Measurements from ENCODE around the gene ASIP. TPM values are rescaled to one million over a fixed set of nuclear protein-coding genes. Genes with fewer than 3 reads are reported as not detected.

The ASIP gene
- total and polyA plus RNA-seq, 2 of the 13 experiments (the other 11 are each of a cell fraction or from before 2014, with no cell fraction given) = not detected

GRCh38 chr20:34302312-34302722 is 61.1 kb downstream of the ASIP start:
- H3K27ac ChIP-seq (ENCODE audit: extremely low read length, insufficient read depth, low read length) = peak overlapping the region; percentile 83
- ChIA-PET POLR2A (interaction anchor here (0.9 to 6.5 kb wide), 19 partner anchors 9 to 402 kb away, joined by 3 to 144 read pairs (median 5); partner anchors contain the start of genes DYNLRB1, ITCH and TP53INP2), CTCF (ENCODE audit: low intra/inter-chr PET ratio, low total read pairs) (interaction anchor here (1.0 kb wide), 1 partner anchor 10 kb away, joined by 3 read pairs; no protein-coding TSS in a partner anchor)
- H3K4me1 ChIP-seq (ENCODE audit: insufficient read depth, low read length) = peaks cover 76% of the 10 kb centered on the region
- H3K36me3 ChIP-seq (replicated peaks in 1 of 2; ENCODE audit: control insufficient read depth in 1 of 2, insufficient read depth in 2 of 2, low read length in 2 of 2) = peaks cover 3 to 4% of the 10 kb centered on the region in 2 experiments; a peak in 3 of 5 replicates
- no TSS peak for BruUV-seq (replicated peaks)
- peak overlapping the region; percentile 80 to 92 (median 90) for H3K4me3 ChIP-seq (replicated peaks in 1 of 3; ENCODE audit: insufficient read depth in 1 of 3, low read depth in 2 of 3, low read length in 3 of 3)
- FAIRE-seq = no peak
- no peaks in the 10 kb centered on the region for H3K9me3 ChIP-seq (ENCODE audit: low read length)
- no peak overlapping the region for H2AFZ ChIP-seq (ENCODE audit: low read length)
- H3K79me2 ChIP-seq (ENCODE audit: insufficient read depth, low read length) = peaks cover 42% of the 10 kb centered on the region
- H3K9ac ChIP-seq (ENCODE audit: insufficient read depth, low read depth, low read length) = peak overlapping the region; percentile 94
- H4K20me1 ChIP-seq (ENCODE audit: insufficient read depth, low read length) = peaks cover 24% of the 10 kb centered on the region
- no peaks in the 10 kb centered on the region; a peak in 1 of 5 replicates for H3K27me3 ChIP-seq (ENCODE audit: control insufficient read depth in 1 of 2, insufficient read depth in 2 of 2, low read length in 2 of 2)
- in situ Hi-C loops (cut with HindIII; ENCODE audit: extremely low pct_ligation_motif_present, low pct_unique_long_range_greater_than_20kb) (loop anchor here (10.0 kb wide), 1 partner anchor 402 kb away; the partner anchor contains the start of gene TP53INP2), intact Hi-C loops (cut with micrococcal nuclease; ENCODE audit: unreplicated experiment) (loop anchor here (2.0 kb wide), 1 partner anchor 214 kb away; the partner anchor contains the start of gene DYNLRB1)
- DNase-seq (ENCODE audit: low spot score) = peak; percentile 39
- peak overlapping the region; percentile 85 for H3K4me2 ChIP-seq (ENCODE audit: low read depth, low read length)
- 12% methylated on average over 9 of the region's 9 CpGs for WGBS (ENCODE audit: low lambda C conversion rate)
- peak; percentile 1 for ATAC-seq
- TF ChIP-seq, protein P1, sequence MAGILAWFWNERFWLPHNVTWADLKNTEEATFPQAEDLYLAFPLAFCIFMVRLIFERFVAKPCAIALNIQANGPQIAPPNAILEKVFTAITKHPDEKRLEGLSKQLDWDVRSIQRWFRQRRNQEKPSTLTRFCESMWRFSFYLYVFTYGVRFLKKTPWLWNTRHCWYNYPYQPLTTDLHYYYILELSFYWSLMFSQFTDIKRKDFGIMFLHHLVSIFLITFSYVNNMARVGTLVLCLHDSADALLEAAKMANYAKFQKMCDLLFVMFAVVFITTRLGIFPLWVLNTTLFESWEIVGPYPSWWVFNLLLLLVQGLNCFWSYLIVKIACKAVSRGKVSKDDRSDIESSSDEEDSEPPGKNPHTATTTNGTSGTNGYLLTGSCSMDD (CRISPR knock-in tag; IDR thresholded peaks at IDR 0.05) = no peak
- TF ChIP-seq ZSCAN25 (CRISPR knock-in tag; IDR thresholded peaks at IDR 0.05) (no peak; the same call in 1 of the 2 replicates), FOXC1 (CRISPR knock-in tag; IDR thresholded peaks at IDR 0.05; ENCODE audit: borderline replicate concordance) (no peak), NONO (IDR thresholded peaks at IDR 0.05) (no peak), NONO (CRISPR knock-in tag; conservative IDR thresholded peaks at IDR 0.05) (no peak), SETDB1 (CRISPR knock-in tag; IDR thresholded peaks at IDR 0.05; ENCODE audit: borderline replicate concordance) (no peak), RXRB (CRISPR knock-in tag; IDR thresholded peaks at IDR 0.05; ENCODE audit: borderline replicate concordance) (no peak), CBX5 (CRISPR knock-in tag; IDR thresholded peaks at IDR 0.05; ENCODE audit: borderline replicate concordance) (no peak), ZNF784 (CRISPR knock-in tag; IDR thresholded peaks at IDR 0.05; ENCODE audit: borderline replicate concordance) (no peak), EED (CRISPR knock-in tag; IDR thresholded peaks at IDR 0.05) (no peak), MATR3 (CRISPR knock-in tag; IDR thresholded peaks at IDR 0.05) (no peak), ZNF652 (CRISPR knock-in tag; IDR thresholded peaks at IDR 0.05; ENCODE audit: borderline replicate concordance, low read depth) (peak; percentile 91), SP1 (IDR thresholded peaks at IDR 0.05) (no peak), SP1 (CRISPR knock-in tag; IDR thresholded peaks at IDR 0.05) (no peak), ZNF124 (CRISPR knock-in tag; IDR thresholded peaks at IDR 0.05) (no peak), PHF8 (CRISPR knock-in tag; IDR thresholded peaks at IDR 0.05) (no peak)
- TF ChIP-seq, protein P2, sequence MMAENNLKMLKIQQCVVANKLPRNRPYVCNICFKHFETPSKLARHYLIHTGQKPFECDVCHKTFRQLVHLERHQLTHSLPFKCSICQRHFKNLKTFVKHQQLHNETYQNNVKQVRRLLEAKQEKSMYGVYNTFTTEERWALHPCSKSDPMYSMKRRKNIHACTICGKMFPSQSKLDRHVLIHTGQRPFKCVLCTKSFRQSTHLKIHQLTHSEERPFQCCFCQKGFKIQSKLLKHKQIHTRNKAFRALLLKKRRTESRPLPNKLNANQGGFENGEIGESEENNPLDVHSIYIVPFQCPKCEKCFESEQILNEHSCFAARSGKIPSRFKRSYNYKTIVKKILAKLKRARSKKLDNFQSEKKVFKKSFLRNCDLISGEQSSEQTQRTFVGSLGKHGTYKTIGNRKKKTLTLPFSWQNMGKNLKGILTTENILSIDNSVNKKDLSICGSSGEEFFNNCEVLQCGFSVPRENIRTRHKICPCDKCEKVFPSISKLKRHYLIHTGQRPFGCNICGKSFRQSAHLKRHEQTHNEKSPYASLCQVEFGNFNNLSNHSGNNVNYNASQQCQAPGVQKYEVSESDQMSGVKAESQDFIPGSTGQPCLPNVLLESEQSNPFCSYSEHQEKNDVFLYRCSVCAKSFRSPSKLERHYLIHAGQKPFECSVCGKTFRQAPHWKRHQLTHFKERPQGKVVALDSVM (CRISPR knock-in tag; IDR thresholded peaks at IDR 0.05) = 0 out of 2 replicates have a peak, but pooled peaks have one; percentile 45
- TF ChIP-seq, protein P3, sequence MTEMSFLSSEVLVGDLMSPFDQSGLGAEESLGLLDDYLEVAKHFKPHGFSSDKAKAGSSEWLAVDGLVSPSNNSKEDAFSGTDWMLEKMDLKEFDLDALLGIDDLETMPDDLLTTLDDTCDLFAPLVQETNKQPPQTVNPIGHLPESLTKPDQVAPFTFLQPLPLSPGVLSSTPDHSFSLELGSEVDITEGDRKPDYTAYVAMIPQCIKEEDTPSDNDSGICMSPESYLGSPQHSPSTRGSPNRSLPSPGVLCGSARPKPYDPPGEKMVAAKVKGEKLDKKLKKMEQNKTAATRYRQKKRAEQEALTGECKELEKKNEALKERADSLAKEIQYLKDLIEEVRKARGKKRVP (CRISPR knock-in tag; IDR thresholded peaks at IDR 0.05) = no peak
- TF ChIP-seq, protein P4, sequence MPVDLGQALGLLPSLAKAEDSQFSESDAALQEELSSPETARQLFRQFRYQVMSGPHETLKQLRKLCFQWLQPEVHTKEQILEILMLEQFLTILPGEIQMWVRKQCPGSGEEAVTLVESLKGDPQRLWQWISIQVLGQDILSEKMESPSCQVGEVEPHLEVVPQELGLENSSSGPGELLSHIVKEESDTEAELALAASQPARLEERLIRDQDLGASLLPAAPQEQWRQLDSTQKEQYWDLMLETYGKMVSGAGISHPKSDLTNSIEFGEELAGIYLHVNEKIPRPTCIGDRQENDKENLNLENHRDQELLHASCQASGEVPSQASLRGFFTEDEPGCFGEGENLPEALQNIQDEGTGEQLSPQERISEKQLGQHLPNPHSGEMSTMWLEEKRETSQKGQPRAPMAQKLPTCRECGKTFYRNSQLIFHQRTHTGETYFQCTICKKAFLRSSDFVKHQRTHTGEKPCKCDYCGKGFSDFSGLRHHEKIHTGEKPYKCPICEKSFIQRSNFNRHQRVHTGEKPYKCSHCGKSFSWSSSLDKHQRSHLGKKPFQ (CRISPR knock-in tag; IDR thresholded peaks at IDR 0.05; ENCODE audit: insufficient replicate concordance) = peak; percentile 1

Data from HepG2 (cell line).